Femur (tissue), 1 donor: ENCODE data around the gene GDNF.
"Not testable (repeated sequence)": the region's sequence is repeated elsewhere in the genome, so short reads cannot be mapped to it uniquely, and the experiment has no call there.

ENCODE experiments used
- DNase-seq: peaks from one replicate; pipeline ENCODE4 v3.0.0-alpha.2; 2017

GDNF gene

GRCh38 chr5:37812365-37812764 is 27.5 kb downstream of the GDNF start:
- no peak for DNase-seq

DNA sequence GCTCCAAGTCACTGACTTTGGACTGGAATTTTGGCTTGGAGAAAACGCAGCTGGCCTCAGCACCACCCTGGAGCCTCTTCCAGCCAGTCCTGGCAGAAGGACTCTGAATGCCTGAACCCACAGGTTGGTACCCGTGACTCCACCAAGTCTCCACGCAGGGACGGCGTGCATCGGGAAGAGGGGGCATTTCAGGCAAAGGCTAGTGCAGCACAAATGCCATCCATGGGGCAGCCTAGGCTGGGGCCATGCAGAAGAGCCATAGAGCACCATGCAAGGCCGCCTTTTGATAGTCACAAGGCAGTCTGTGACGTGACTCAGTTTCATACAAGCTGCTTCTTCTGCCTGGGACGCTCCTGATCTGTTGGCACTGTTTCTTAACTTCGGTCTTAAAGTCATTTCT is 28.0 kb downstream of the GDNF start:
- DNase-seq: no peak

- DNase-seq: no peak
Measured at GRCh38 chr5:37810311-37810710, 29.5 kb downstream of the GDNF start.

- DNase-seq: no peak
Measured at GRCh38 chr5:37808945-37809344, 30.9 kb downstream of the GDNF start.

DNA sequence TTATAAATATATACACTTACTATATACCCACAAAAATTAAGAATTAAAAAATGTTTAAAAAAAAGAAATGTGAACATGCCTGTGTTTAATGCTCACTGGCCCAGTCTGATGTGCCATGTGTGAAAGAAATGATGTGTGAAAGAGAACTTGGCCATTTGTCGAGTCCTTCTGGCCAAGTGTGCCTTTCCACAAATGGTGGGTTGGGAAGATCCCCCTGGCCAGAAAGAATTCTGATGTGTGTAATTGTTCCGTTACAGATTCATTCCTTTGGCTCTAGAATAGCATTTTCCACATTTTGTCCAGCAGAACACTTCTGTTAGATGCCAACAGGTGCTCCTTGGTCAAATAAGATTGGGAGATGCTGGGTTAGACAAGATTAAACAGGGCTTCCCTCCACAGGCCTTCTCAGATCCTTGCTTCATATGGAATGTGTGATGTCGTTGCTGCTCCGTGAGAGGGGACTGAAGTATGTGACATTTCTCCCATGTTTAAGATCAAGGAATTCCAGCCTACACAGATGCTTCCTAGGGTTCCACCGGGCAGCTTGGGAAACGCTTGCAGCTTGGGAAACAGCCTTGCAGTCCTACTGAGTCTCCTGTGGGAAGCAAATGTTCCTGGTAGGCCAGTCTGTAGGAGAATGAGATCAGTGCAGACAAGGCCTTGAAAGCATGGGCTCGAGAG is 32.1 kb downstream of the GDNF start:
- DNase-seq: peak; percentile 39

GRCh38 chr5:37807015-37807414 is 32.8 kb downstream of the GDNF start:
- DNase-seq: no peak

GRCh38 chr5:37806476-37806875 is 33.4 kb downstream of the GDNF start:
- DNase-seq: no peak

DNA sequence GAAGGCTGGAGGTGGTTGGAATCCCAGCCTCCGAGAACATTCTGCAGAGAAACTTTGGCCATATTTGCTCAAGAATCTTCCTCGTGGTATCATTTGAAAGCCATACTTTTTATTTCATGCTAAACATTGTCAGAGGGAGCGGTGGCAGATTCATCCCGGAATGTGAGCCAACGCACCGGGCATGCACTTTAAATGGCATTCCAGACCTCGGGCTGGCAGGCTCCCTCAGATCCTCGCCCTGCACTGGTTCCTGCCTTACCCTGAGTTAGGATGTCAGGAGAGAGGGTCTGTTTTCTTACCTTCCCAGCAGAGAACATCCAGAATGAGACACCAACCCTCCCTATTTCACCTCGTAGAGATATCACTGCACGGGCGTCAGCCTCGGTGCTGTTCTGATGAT is 33.8 kb downstream of the GDNF start:
- no peak for DNase-seq

- no peak for DNase-seq
Measured at GRCh38 chr5:37804401-37804800, 35.4 kb downstream of the GDNF start.

GRCh38 chr5:37803487-37803886 is 36.4 kb downstream of the GDNF start:
- no peak for DNase-seq

DNA sequence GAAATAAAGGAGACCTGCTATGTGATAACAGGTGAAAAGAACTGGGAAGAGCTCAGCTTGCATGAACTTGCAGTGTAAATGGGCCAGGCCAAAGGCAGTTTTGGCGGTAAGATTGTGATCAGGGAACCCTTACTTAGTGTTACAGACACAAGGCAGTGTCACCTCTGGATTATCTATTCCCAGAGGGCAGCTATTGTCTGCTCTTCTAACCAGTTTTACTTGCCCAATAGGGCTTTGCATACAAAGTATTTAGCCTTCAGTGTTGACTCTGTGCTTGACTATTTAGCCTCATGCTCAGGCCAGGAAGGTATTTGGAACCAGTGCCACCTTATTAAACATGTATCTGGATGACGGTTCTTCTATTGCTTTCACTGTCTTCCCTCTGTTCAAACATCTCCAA is 38.3 kb downstream of the GDNF start:
- DNase-seq: no peak

- DNase-seq: no peak
Measured at GRCh38 chr5:37799865-37800421, 39.9 kb downstream of the GDNF start.

DNA sequence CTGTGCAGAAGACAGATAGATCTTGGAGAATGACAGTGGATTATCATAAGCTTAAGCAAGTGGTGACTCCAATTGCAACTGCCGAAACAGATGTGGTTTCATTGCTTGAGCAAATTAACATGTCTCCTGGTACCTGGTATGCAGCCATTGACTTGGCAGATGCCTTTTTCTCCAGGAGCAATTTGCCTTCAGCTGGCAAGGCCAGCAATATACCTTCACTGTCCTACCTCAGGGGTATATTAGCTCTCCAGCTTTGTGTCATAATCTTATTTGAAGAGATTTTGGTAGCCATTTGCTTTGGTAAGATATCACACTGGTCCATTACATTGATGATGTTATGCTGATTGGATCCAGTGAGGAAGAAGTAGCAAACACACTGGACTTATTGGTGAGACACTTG is 43.4 kb downstream of the GDNF start:
- not testable (repeated sequence) for DNase-seq

DNA sequence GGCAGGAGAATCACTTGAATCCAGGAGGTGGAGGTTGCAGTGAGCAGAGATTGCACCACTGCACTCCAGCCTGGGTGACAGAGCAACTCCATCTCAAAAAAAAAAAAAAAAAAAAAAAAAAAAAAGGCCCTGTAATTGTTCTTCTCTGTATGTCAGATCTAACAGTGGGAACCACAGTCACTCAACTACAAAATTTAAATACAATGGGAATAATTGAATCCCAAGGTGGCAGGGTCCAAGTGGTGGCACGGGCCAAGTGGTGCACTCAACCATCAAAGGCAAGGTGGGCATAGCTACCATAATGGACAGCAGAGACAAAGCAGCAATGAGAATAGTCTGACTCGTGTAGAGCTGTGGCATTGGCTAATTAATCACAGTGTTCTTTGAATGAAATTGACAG is 44.5 kb downstream of the GDNF start:
- DNase-seq: not testable (repeated sequence)

DNA sequence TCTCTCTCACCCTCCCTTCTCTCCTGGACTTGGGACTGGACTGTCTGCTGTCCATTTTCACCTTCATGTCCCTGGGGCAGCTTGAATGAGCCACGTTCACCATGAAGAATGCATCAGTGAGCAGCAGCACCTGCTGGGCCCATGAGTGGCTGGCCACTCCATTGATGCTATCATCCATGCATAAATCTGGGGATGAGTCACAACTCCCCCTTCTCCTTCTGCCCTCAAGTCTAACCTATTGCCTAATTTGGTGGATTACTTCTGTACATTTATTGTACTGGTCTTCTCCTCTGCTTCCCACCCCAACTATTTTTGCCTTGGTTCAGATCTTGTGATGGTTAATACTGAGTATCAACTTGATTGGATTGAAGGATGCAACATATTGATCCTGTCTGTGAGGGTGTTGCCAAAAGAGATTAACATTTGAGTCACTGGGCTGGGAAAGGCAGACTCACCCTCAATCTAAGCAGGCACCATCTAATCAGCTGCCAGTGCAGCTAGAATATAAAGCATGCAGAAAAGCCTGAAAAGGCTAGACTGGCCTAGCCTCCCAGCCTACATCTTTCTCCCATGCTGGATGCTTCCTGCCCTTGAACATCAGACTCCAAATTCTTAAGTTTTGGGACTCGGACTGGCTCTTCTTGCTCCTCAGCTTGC is 46.7 kb downstream of the GDNF start:
- DNase-seq: no peak

DNA sequence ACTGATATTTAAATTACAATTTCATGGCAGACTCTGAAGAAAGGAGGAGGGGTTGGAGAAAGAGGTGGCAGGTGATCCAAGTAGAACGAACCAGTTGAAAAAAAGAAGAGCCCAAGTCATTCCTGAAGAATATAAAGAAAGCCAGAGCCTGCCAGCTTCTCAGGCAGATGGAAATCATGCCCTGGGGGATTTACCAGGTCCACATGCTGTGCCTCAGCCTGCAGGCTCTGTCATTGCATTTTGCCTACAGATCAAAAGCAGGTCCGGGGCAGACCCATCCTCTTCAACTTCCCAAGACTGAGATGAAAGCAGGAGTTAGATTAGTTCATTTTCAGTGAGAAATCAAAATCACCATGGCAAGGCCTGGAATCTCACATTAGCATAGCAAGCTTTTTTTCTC is 48.5 kb downstream of the GDNF start:
- DNase-seq: no peak

GRCh38 chr5:37789991-37790390 is 49.9 kb downstream of the GDNF start:
- DNase-seq: no peak

- DNase-seq: no peak
Measured at GRCh38 chr5:37787742-37788141, 52.1 kb downstream of the GDNF start.

DNA sequence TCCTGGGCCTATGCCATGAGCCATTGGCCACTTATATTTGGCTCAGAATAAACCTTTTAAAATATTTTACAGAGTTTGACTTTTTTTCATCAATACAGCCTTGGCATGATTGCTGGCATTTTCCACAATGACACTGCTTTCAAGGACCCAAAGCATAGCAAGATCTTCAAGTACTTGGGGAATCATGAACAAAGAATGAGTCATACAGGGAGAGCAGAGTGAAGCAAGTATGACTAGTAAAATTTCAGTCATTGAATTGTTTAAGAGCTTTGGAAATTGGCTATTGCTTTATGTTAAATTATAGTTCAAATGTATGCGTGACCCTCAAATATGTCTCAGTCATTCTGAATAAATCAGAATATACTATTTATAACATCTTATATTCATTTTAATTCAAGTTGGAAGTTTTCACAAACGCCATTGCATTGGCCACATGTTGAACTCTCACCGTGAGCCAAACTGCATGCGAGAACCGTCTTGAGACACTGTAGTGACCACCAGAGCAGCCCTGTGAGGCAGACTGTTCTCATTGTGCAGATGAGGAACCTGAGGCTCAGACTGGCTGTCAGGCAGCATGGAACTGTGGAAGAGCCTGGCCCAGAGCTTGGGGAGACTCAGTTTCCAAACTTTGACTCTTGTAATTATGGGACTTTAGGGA is 52.9 kb downstream of the GDNF start:
- no peak for DNase-seq

- DNase-seq: no peak
Measured at GRCh38 chr5:37786416-37786815, 53.4 kb downstream of the GDNF start.

- not testable (repeated sequence) for DNase-seq
Measured at GRCh38 chr5:37781409-37781808, 58.4 kb downstream of the GDNF start.

GRCh38 chr5:37777432-37778130 is 62.3 kb downstream of the GDNF start:
- DNase-seq: no peak

DNA sequence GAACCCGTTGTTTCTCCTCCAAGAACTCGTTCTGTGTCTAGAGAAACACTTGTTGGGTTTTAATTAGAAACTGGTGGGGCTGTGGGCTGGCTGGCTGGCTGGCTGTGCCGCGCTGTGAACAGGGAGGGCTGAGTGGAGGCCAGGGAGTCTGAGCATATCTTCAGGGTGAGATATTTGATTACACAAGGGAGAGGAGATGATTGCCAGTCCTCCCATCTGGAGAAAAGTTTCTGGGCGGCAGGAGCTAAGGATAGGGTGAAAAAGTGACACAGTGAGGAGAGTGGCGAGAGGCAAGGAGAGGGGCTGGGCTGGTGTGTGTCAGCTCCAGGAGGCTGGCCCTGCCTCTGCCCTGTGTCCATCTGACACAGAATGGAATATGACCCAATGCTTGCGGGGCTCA is 63.0 kb downstream of the GDNF start:
- no peak for DNase-seq
